Effector memory CD4-positive, alpha-beta T cell (primary cell): Measurements from ENCODE around the gene GRIN3B.

Experiments
- DNase-seq, 3 donors: peaks; one replicate each; pipeline ENCODE4 v3.0.0-alpha.2; 2020
- H3K27ac ChIP-seq: 2 replicates; pipeline ENCODE4 v1.7.0; 2013; ENCODE audit warnings: mild to moderate bottlenecking, low read length, moderate library complexity; ENCODE audit not compliant: insufficient read depth, poor library complexity, severe bottlenecking
- H3K27me3 ChIP-seq: replicated peaks from 2 replicates; pipeline ENCODE4 v1.7.0; 2013; ENCODE audit warnings: mild to moderate bottlenecking, low read length; ENCODE audit not compliant: insufficient read depth, control insufficient read depth, poor library complexity, severe bottlenecking
- H3K36me3 ChIP-seq: 2 replicates; pipeline ENCODE4 v1.7.0; 2013; ENCODE audit warnings: mild to moderate bottlenecking, low read length, moderate library complexity; ENCODE audit not compliant: control insufficient read depth, insufficient read depth
- H3K4me1 ChIP-seq: 2 replicates; pipeline ENCODE4 v1.7.0; 2013; ENCODE audit warnings: low read length, mild to moderate bottlenecking; ENCODE audit not compliant: control insufficient read depth, insufficient read depth, poor library complexity, severe bottlenecking
- H3K4me3 ChIP-seq: 2 replicates; pipeline ENCODE4 v1.7.0; 2013; ENCODE audit warnings: low read length, low read depth, mild to moderate bottlenecking; ENCODE audit not compliant: insufficient read depth, poor library complexity, severe bottlenecking
- H3K9me3 ChIP-seq: 2 replicates; pipeline ENCODE4 v1.7.0; 2013; ENCODE audit warnings: mild to moderate bottlenecking, low read length, moderate library complexity; ENCODE audit not compliant: control insufficient read depth

The GRIN3B gene

GRCh38 chr19:979318-979741 is 20.9 kb upstream of the GRIN3B start:
- peaks cover 16% of the 10 kb centered on the region for H3K4me1 ChIP-seq
- no peaks in the 10 kb centered on the region for H3K36me3 ChIP-seq
- no peaks in the 10 kb centered on the region for H3K27me3 ChIP-seq
- DNase-seq = no peak
- no peak overlapping the region for H3K27ac ChIP-seq
- no peak overlapping the region for H3K4me3 ChIP-seq
- no peaks in the 10 kb centered on the region for H3K9me3 ChIP-seq

GRCh38 chr19:980133-980998 is 19.9 kb upstream of the GRIN3B start:
- Histone ChIP-seq H3K36me3 (no peaks in the 10 kb centered on the region), H3K27me3 (no peaks in the 10 kb centered on the region), H3K4me1 (peaks cover 16% of the 10 kb centered on the region), H3K27ac (no peak overlapping the region), H3K4me3 (no peak overlapping the region), H3K9me3 (no peaks in the 10 kb centered on the region)
- DNase-seq = no peak

GRCh38 chr19:982567-983170 is 17.6 kb upstream of the GRIN3B start:
- no peaks in the 10 kb centered on the region for H3K27me3 ChIP-seq
- H3K4me1 ChIP-seq = peaks cover 16% of the 10 kb centered on the region
- no peak overlapping the region for H3K4me3 ChIP-seq
- no peaks in the 10 kb centered on the region for H3K9me3 ChIP-seq
- peaks cover 10% of the 10 kb centered on the region for H3K36me3 ChIP-seq
- H3K27ac ChIP-seq = no peak overlapping the region
- peak; percentile 48 to 61 (median 51) for DNase-seq

- Histone ChIP-seq H3K27ac (peak within 1 kb of the TSS; percentile 76), H3K4me3 (peak within 1 kb of the TSS; percentile 77), H3K9me3 (no peaks in the 10 kb centered on the region), H3K27me3 (no peaks in the 10 kb centered on the region), H3K36me3 (peaks cover 14% of the 10 kb centered on the region), H3K4me1 (peaks cover 16% of the 10 kb centered on the region)
- peak; percentile 74 to 87 (median 75) for DNase-seq
These were observed 15.9 kb upstream of the GRIN3B start, which contains the start of gene WDR18 for GRCh38 chr19:984165-984967. Gene WDR18 (plus strand): TSS chr19:984345. CDS start chr19:984354, 9 bp downstream.

- Histone ChIP-seq H3K27ac (no peak overlapping the region), H3K27me3 (no peaks in the 10 kb centered on the region), H3K9me3 (no peaks in the 10 kb centered on the region), H3K4me3 (no peak overlapping the region), H3K36me3 (peaks cover 22% of the 10 kb centered on the region), H3K4me1 (peaks cover 16% of the 10 kb centered on the region)
- no peak for DNase-seq
These were observed 14.1 kb upstream of the GRIN3B start for GRCh38 chr19:986083-986482.

- Histone ChIP-seq H3K36me3 (peaks cover 27% of the 10 kb centered on the region), H3K27ac (no peak overlapping the region), H3K27me3 (no peaks in the 10 kb centered on the region), H3K4me1 (peaks cover 9% of the 10 kb centered on the region), H3K4me3 (no peak overlapping the region), H3K9me3 (no peaks in the 10 kb centered on the region)
- no peak for DNase-seq
These were observed 12.1 kb upstream of the GRIN3B start for GRCh38 chr19:988081-988480.

GRCh38 chr19:988510-988909 is 11.7 kb upstream of the GRIN3B start:
- Histone ChIP-seq H3K9me3 (no peaks in the 10 kb centered on the region), H3K4me3 (no peak overlapping the region), H3K36me3 (peaks cover 31% of the 10 kb centered on the region), H3K27ac (no peak overlapping the region), H3K27me3 (no peaks in the 10 kb centered on the region), H3K4me1 (peaks cover 5% of the 10 kb centered on the region)
- no peak for DNase-seq

GRCh38 chr19:989381-990081 is 10.7 kb upstream of the GRIN3B start:
- no peaks in the 10 kb centered on the region for H3K27me3 ChIP-seq
- DNase-seq = no peak
- no peak overlapping the region for H3K4me3 ChIP-seq
- no peaks in the 10 kb centered on the region for H3K4me1 ChIP-seq
- H3K9me3 ChIP-seq = no peaks in the 10 kb centered on the region
- H3K27ac ChIP-seq = no peak overlapping the region
- peaks cover 31% of the 10 kb centered on the region for H3K36me3 ChIP-seq

- H3K4me1 ChIP-seq = no peaks in the 10 kb centered on the region
- H3K27me3 ChIP-seq = no peaks in the 10 kb centered on the region
- DNase-seq = no peak
- no peak overlapping the region for H3K4me3 ChIP-seq
- peaks cover 31% of the 10 kb centered on the region for H3K36me3 ChIP-seq
- H3K27ac ChIP-seq = no peak overlapping the region
- no peaks in the 10 kb centered on the region for H3K9me3 ChIP-seq
These were observed 10.1 kb upstream of the GRIN3B start for GRCh38 chr19:990119-990571.
